GM23338 (cell line): ENCODE data around the gene PP2D1. TPM values are rescaled to one million over a fixed set of nuclear protein-coding genes. Genes with fewer than 3 reads are reported as not detected.
"Not testable (repeated sequence)": the region's sequence is repeated elsewhere in the genome, so short reads cannot be mapped to it uniquely, and the experiment has no call there.

Experiments used
- ATAC-seq: fragments of 200-7000 bp; cut with Tn5 transposase; 3 replicates; pipeline ENCODE4 v1.9.1; 2020
- DNase-seq: peaks from one replicate; pipeline ENCODE4 v3.0.0-alpha.2; 2015; ENCODE audit warnings: low spot score
- H2AFZ ChIP-seq: fragments of 200-600 bp; sonication (generic); 2 replicates; pipeline ENCODE4 v1.8.0; 2016; ENCODE audit warnings: antibody characterized with exemption, mild to moderate bottlenecking, moderate library complexity
- H3F3A ChIP-seq: fragments of 200-600 bp; sonication (generic); replicated peaks from 2 replicates; pipeline ENCODE4 v1.8.0; 2017; ENCODE audit warnings: antibody characterized with exemption, mixed run types, low read depth
- H3K27ac ChIP-seq: fragments of 200-600 bp; sonication (generic); 2 replicates; pipeline ENCODE4 v1.6.1; 2016; ENCODE audit warnings: low read depth
- H3K27me3 ChIP-seq: fragments of 200-600 bp; sonication (generic); 2 replicates; pipeline ENCODE4 v1.8.0; 2016; ENCODE audit warnings: mild to moderate bottlenecking, mixed run types, moderate library complexity; ENCODE audit not compliant: insufficient read depth
- H3K36me3 ChIP-seq: fragments of 200-600 bp; sonication (generic); 2 replicates; pipeline ENCODE4 v1.8.0; 2016; ENCODE audit warnings: mild to moderate bottlenecking; ENCODE audit not compliant: insufficient read depth
- H3K4me1 ChIP-seq: fragments of 200-600 bp; sonication (generic); 2 replicates; pipeline ENCODE4 v1.8.0; 2016; ENCODE audit warnings: mild to moderate bottlenecking, moderate library complexity; ENCODE audit not compliant: insufficient read depth
- H3K4me2 ChIP-seq: fragments of 200-600 bp; sonication (generic); 2 replicates; pipeline ENCODE4 v1.7.1; 2017; ENCODE audit warnings: mixed run types
- H3K4me3 ChIP-seq: fragments of 200-600 bp; sonication (generic); 2 replicates; pipeline ENCODE4 v1.6.1; 2016; ENCODE audit warnings: mixed run types
- H3K79me2 ChIP-seq: fragments of 200-600 bp; sonication (generic); replicated peaks from 2 replicates; pipeline ENCODE4 v1.8.0; 2017; ENCODE audit warnings: mild to moderate bottlenecking; ENCODE audit not compliant: insufficient read depth
- H3K9me2 ChIP-seq: fragments of 200-600 bp; sonication (generic); 2 replicates; pipeline ENCODE4 v1.8.0; 2017; ENCODE audit not compliant: insufficient read depth
- H4K20me1 ChIP-seq: fragments of 200-600 bp; sonication (generic); replicated peaks from 2 replicates; pipeline ENCODE4 v1.8.0; 2017; ENCODE audit warnings: mild to moderate bottlenecking; ENCODE audit not compliant: insufficient read depth
- H3K27ac Mint-ChIP-seq: 2 replicates; pipeline ENCODE4 v1.8.0; 2020; ENCODE audit warnings: inconsistent platforms, mild to moderate bottlenecking, moderate library complexity, mixed read lengths
- H3K27me3 Mint-ChIP-seq: 3 replicates; pipeline ENCODE4 v1.8.0; 2022; ENCODE audit warnings: low read depth, mild to moderate bottlenecking, moderate library complexity, mixed read lengths, inconsistent platforms; ENCODE audit not compliant: insufficient read depth, poor library complexity
- H3K36me3 Mint-ChIP-seq: 3 replicates; pipeline ENCODE4 v1.8.0; 2021; ENCODE audit warnings: low read depth, mild to moderate bottlenecking, inconsistent platforms, moderate library complexity, mixed read lengths
- H3K4me1 Mint-ChIP-seq: 3 replicates; pipeline ENCODE4 v1.8.0; 2020; ENCODE audit warnings: mild to moderate bottlenecking, inconsistent platforms, mixed read lengths
- H3K4me3 Mint-ChIP-seq: 3 replicates; pipeline ENCODE4 v1.8.0; 2021; ENCODE audit warnings: moderate library complexity, mild to moderate bottlenecking, inconsistent platforms, mixed read lengths
- H3K9me3 Mint-ChIP-seq: 3 replicates; pipeline ENCODE4 v1.8.0; 2020; ENCODE audit warnings: moderate library complexity, mild to moderate bottlenecking, inconsistent platforms, mixed read lengths
- CREB1 ChIP-seq: fragments of 250-450 bp; sonication (Bioruptor Pico); IDR thresholded peaks from 2 replicates; pipeline ENCODE4 v1.5.0; 2020; ENCODE audit warnings: low read depth, mild to moderate bottlenecking, moderate library complexity
- CTCF ChIP-seq, 2 experiments: fragments of 200-600 bp in 1 of 2; sonication (generic) in 1 of 2; conservative IDR thresholded peaks; 2 replicates each; pipeline versions ENCODE4 v1.5.1 to v1.6.1; 2016 to 2017; ENCODE audit warnings: antibody characterized with exemption in 2 of 2, low read depth in 2 of 2, mild to moderate bottlenecking in 2 of 2, moderate library complexity in 1 of 2
- ETS1 ChIP-seq: IDR thresholded peaks from 2 replicates; pipeline ENCODE4 v1.6.1; 2016; ENCODE audit warnings: antibody characterized with exemption
- EZH2 ChIP-seq: fragments of 200-600 bp; sonication (generic); IDR thresholded peaks from one replicate; pipeline ENCODE4 v1.8.0; 2017; ENCODE audit warnings: antibody characterized with exemption, mild to moderate bottlenecking, low read depth; ENCODE audit not compliant: unreplicated experiment
- EZH2phosphoT487 ChIP-seq: fragments of 200-600 bp; sonication (generic); IDR thresholded peaks from one replicate; pipeline ENCODE4 v1.8.1; 2018; ENCODE audit warnings: antibody characterized with exemption; ENCODE audit not compliant: unreplicated experiment
- JUNB ChIP-seq: IDR thresholded peaks from one replicate; pipeline ENCODE4 v1.6.1; 2016; ENCODE audit warnings: antibody characterized with exemption; ENCODE audit not compliant: unreplicated experiment
- POLR2AphosphoS5 ChIP-seq: IDR thresholded peaks from 2 replicates; pipeline ENCODE4 v1.6.1; 2016; ENCODE audit warnings: antibody characterized with exemption, low read depth
- STAT1 ChIP-seq: IDR thresholded peaks from one replicate; pipeline ENCODE4 v1.6.1; 2016; ENCODE audit warnings: antibody characterized with exemption; ENCODE audit not compliant: unreplicated experiment
- ZNF331 ChIP-seq: fragments of 250-450 bp; sonication (Bioruptor Pico); IDR thresholded peaks from 2 replicates; pipeline ENCODE4 v1.5.0; 2020; ENCODE audit warnings: low read depth, mild to moderate bottlenecking, moderate library complexity
- polyA plus RNA-seq: library from polyadenylated mRNA; unstranded; fragments of >200 nt; fragmentation: Nextera tagmentation; extraction: Ambion mirVana; gene quantifications from 2 replicates; pipeline ENCODE4 v1.2.1, GENCODE V29; 2016
- total RNA-seq: library from RNA; depleted of rRNA; stranded (reverse); fragments of >200 nt; shearing (Covaris generic); gene quantifications from 2 replicates; pipeline ENCODE4 v1.2.3, GENCODE V29; 2014

The PP2D1 gene
- total and polyA plus RNA-seq, 2 experiments from 2014 or later, result 0.40 TPM; not detected in 1

- H3F3A ChIP-seq, result no peaks in the 10 kb centered on the region
- no peak for ATAC-seq
- no peak overlapping the region for H3K4me2 ChIP-seq
- no peak overlapping the region for H2AFZ ChIP-seq
- no peak overlapping the region for H3K27ac ChIP-seq
- H3K4me1 ChIP-seq, result no peaks in the 10 kb centered on the region
- Mint-ChIP-seq H3K27me3 (peaks cover 5% of the 10 kb centered on the region), H3K27ac (no peak overlapping the region), H3K4me1 (peaks cover 4% of the 10 kb centered on the region; the same call in 1 of the 3 replicates), H3K4me3 (no peak overlapping the region), H3K9me3 (no peaks in the 10 kb centered on the region; the same call in 2 of the 3 replicates), H3K36me3 (no peaks in the 10 kb centered on the region; the same call in 2 of the 3 replicates)
- no peak for TF ChIP-seq STAT1
- no peak for TF ChIP-seq CTCF (conservative IDR thresholded peaks at IDR 0.05; ENCODE audit: low read depth in 2 of 2)
- no peak for TF ChIP-seq EZH2
- TF ChIP-seq CREB1, result no peak
- TF ChIP-seq JUNB, result no peak
- no peak for TF ChIP-seq ZNF331 (CRISPR knock-in tag)
- no peak for TF ChIP-seq EZH2phosphoT487
- no peak for TF ChIP-seq POLR2AphosphoS5
- TF ChIP-seq ETS1, result no peak
- no peaks in the 10 kb centered on the region for H3K36me3 ChIP-seq
- no peak for DNase-seq
- no peaks in the 10 kb centered on the region for H3K9me2 ChIP-seq
- H4K20me1 ChIP-seq, result no peaks in the 10 kb centered on the region; the same call in 1 of the 2 replicates
- H3K27me3 ChIP-seq, result peaks cover 7% of the 10 kb centered on the region
- H3K79me2 ChIP-seq, result no peaks in the 10 kb centered on the region
- H3K4me3 ChIP-seq, result no peak overlapping the region
Measured at GRCh38 chr3:20046556-20046955, 34.5 kb upstream of the PP2D1 start.

- H3K4me2 ChIP-seq, H3K4me3 ChIP-seq, H4K20me1 ChIP-seq, H3K4me1 ChIP-seq, DNase-seq, ATAC-seq, H3K79me2 ChIP-seq, H2AFZ ChIP-seq, H3K36me3 Mint-ChIP-seq, H3K4me1 Mint-ChIP-seq, H3K27ac Mint-ChIP-seq, H3K9me2 ChIP-seq, H3K4me3 Mint-ChIP-seq, H3K9me3 Mint-ChIP-seq, H3K36me3 ChIP-seq, H3K27ac ChIP-seq, H3F3A ChIP-seq: not testable (repeated sequence)
- H3K27me3 Mint-ChIP-seq, result peaks cover 14% of the 10 kb centered on the region
- H3K27me3 ChIP-seq, result peaks cover 15% of the 10 kb centered on the region
Measured at GRCh38 chr3:20045141-20045540, 33.1 kb upstream of the PP2D1 start.
